IMR-90 (cell line): ENCODE data around the gene SYTL2. TPM values are rescaled to one million over a fixed set of nuclear protein-coding genes. Genes with fewer than 3 reads are reported as not detected.
A peak's percentile ranks its signal among the peaks of the same experiment; 100 is the strongest.

ENCODE experiments used
- ATAC-seq: fragments of 200-7000 bp; cut with Tn5 transposase; 2 replicates; pipeline ENCODE4 v1.9.1; 2020; ENCODE audit warnings: low read depth, mild to moderate bottlenecking, moderate library complexity
- BruUV-seq: library from RNA; stranded (reverse); fragments of 400-500 nt; replicated peaks from 2 replicates; lab custom pipeline; 2021; lab: Mats Ljungman, UMichigan
- CTCF ChIA-PET: fragments of 300-600 bp; formaldehyde crosslinking; extraction: SDS; loops from one replicate; lab custom pipeline; 2021; ENCODE audit warnings: antibody characterized with exemption; lab: Yijun Ruan, JAX
- POLR2A ChIA-PET: fragments of 300-600 bp; sonication (Branson Sonifier 250); formaldehyde crosslinking; loops from one replicate; lab custom pipeline; 2022; ENCODE audit warnings: antibody characterized with exemption; ENCODE audit not compliant: unreplicated experiment; lab: Charles Lee
- DNase-seq: peaks from one replicate; pipeline ENCODE4 v3.0.0; 2013
- H2AFZ ChIP-seq: replicated peaks from 2 replicates; pipeline ENCODE3; 2013; ENCODE audit warnings: low read length, mild to moderate bottlenecking; ENCODE audit not compliant: poor library complexity
- H2AK5ac ChIP-seq: 2 replicates; pipeline ENCODE4 v1.6.1; 2013; ENCODE audit warnings: low read depth, low read length, inconsistent platforms
- H2AK9ac ChIP-seq: replicated peaks from 2 replicates; pipeline ENCODE3; 2013; ENCODE audit warnings: mild to moderate bottlenecking, low read depth, low read length, moderate library complexity; ENCODE audit not compliant: poor library complexity
- H2BK120ac ChIP-seq: 2 replicates; pipeline ENCODE4 v1.6.1; 2013; ENCODE audit warnings: low read depth, low read length, inconsistent platforms
- H2BK15ac ChIP-seq: 3 replicates; pipeline ENCODE4 v1.6.1; 2013; ENCODE audit warnings: low read depth, low read length, inconsistent platforms
- H2BK20ac ChIP-seq: 2 replicates; pipeline ENCODE4 v1.6.1; 2013; ENCODE audit warnings: low read depth, mild to moderate bottlenecking, inconsistent platforms, low read length, moderate library complexity
- H2BK5ac ChIP-seq: 2 replicates; pipeline ENCODE4 v1.6.1; 2013; ENCODE audit warnings: mild to moderate bottlenecking, low read depth, low read length, inconsistent platforms; ENCODE audit not compliant: poor library complexity, severe bottlenecking
- H3K14ac ChIP-seq: replicated peaks from 2 replicates; pipeline ENCODE4 v1.6.1; 2013; ENCODE audit warnings: low read depth, low read length, inconsistent platforms
- H3K18ac ChIP-seq: 2 replicates; pipeline ENCODE4 v1.6.1; 2013; ENCODE audit warnings: low read depth, low read length, control low read depth
- H3K23ac ChIP-seq: 2 replicates; pipeline ENCODE4 v1.6.1; 2013; ENCODE audit warnings: low read depth, low read length, inconsistent platforms
- H3K27ac ChIP-seq: 2 replicates; pipeline ENCODE4 v1.5.1; 2013; ENCODE audit warnings: mild to moderate bottlenecking, control low read depth, low read length; ENCODE audit not compliant: insufficient read depth
- H3K27me3 ChIP-seq: 2 replicates; pipeline ENCODE4 v1.6.1; 2013; ENCODE audit warnings: low read length; ENCODE audit not compliant: control insufficient read depth, insufficient read depth
- H3K36me3 ChIP-seq: 2 replicates; pipeline ENCODE4 v1.6.1; 2013; ENCODE audit warnings: low read length, mixed read lengths; ENCODE audit not compliant: control insufficient read depth, insufficient read depth
- H3K4ac ChIP-seq: 2 replicates; pipeline ENCODE4 v1.6.1; 2013; ENCODE audit warnings: low read depth, low read length, inconsistent platforms
- H3K4me1 ChIP-seq: 2 replicates; pipeline ENCODE4 v1.6.1; 2013; ENCODE audit warnings: low read length, mixed read lengths; ENCODE audit not compliant: control insufficient read depth, insufficient read depth
- H3K4me2 ChIP-seq: 2 replicates; pipeline ENCODE4 v1.6.1; 2013; ENCODE audit warnings: low read depth, mild to moderate bottlenecking, control low read depth, low read length, moderate library complexity
- H3K4me3 ChIP-seq: 2 replicates; pipeline ENCODE4 v1.5.1; 2013; ENCODE audit warnings: low read depth, mild to moderate bottlenecking, control low read depth, low read length, moderate library complexity; ENCODE audit not compliant: insufficient read depth
- H3K56ac ChIP-seq: 2 replicates; pipeline ENCODE4 v1.6.1; 2013; ENCODE audit warnings: low read length, inconsistent platforms; ENCODE audit not compliant: insufficient read depth; ENCODE audit errors: extremely low read depth
- H3K79me1 ChIP-seq, 2 experiments: 2 replicates each; pipeline ENCODE4 v1.6.1; 2013; ENCODE audit warnings: low read length in 2 of 2, inconsistent platforms in 1 of 2, low read depth in 1 of 2
- H3K9ac ChIP-seq: 2 replicates; pipeline ENCODE4 v1.6.1; 2013; ENCODE audit warnings: low read depth, low read length, control low read depth
- H3K9me1 ChIP-seq: 2 replicates; pipeline ENCODE4 v1.6.1; 2013; ENCODE audit warnings: low read length, inconsistent platforms; ENCODE audit not compliant: insufficient read depth
- H3K9me3 ChIP-seq: 2 replicates; pipeline ENCODE4 v1.6.1; 2013; ENCODE audit warnings: low read length; ENCODE audit not compliant: control insufficient read depth, insufficient read depth
- H4K20me1 ChIP-seq: 2 replicates; pipeline ENCODE4 v1.6.1; 2013; ENCODE audit warnings: low read length, inconsistent platforms; ENCODE audit not compliant: insufficient read depth
- H4K5ac ChIP-seq: 2 replicates; pipeline ENCODE4 v1.6.1; 2013; ENCODE audit warnings: mild to moderate bottlenecking, low read depth, low read length, control low read depth
- H4K8ac ChIP-seq, 2 experiments: 2 replicates each; pipeline ENCODE4 v1.6.1; 2013; ENCODE audit warnings: low read depth in 2 of 2, low read length in 2 of 2, control low read depth in 1 of 2, inconsistent platforms in 1 of 2
- H4K91ac ChIP-seq: 2 replicates; pipeline ENCODE4 v1.6.1; 2013; ENCODE audit warnings: low read depth, low read length, inconsistent platforms; ENCODE audit not compliant: insufficient read depth
- CHD1 ChIP-seq: IDR thresholded peaks from 2 replicates; pipeline ENCODE4 v1.6.1; 2012; ENCODE audit warnings: low read depth, low read length, improper control_type of control experiment
- NFE2L2 ChIP-seq: fragments of 150-350 bp; IDR thresholded peaks from 2 replicates; pipeline ENCODE4 v1.6.1; 2016; ENCODE audit warnings: low read depth, mild to moderate bottlenecking, low read length
- WGBS, 2 experiments: methylation state at CpG; one replicate each; pipeline versions ENCODE4 v1.1.5 to v1.1.7; 2013; ENCODE audit warnings: missing lambda C conversion rate in 2 of 2; ENCODE audit not compliant: insufficient read length in 1 of 2; ENCODE audit errors: extremely low coverage in 2 of 2; 5-methylcytosine and 5-hydroxymethylcytosine counted together
- dilution Hi-C: fragments of 300-500 bp; cut with HindIII; formaldehyde crosslinking; loops from one replicate; pipeline ENCODE4 v1.14.3; 2018; ENCODE audit warnings: low sequenced_read_pairs; ENCODE audit not compliant: unreplicated experiment
- in situ Hi-C: fragments of 300-500 bp; cut with MboI; formaldehyde crosslinking; loops from 3 replicates; pipeline ENCODE4 v1.14.3; 2019; ENCODE audit warnings: low sequenced_read_pairs, inconsistent platforms, mixed read lengths
- intact Hi-C: fragments of 100-400 bp; cut with micrococcal nuclease; formaldehyde crosslinking; loops from 2 replicates; pipeline ENCODE4 v1.10.0; 2022
- polyA plus RNA-seq, 3 experiments: library from polyadenylated mRNA; depleted of rRNA; stranded (reverse); fragments of >200 nt; gene quantifications; 2 replicates each; pipeline ENCODE4 v1.2.3, GENCODE V29; 2012; ENCODE audit warnings: low replicate concordance in 1 of 3
- total RNA-seq: library from RNA; depleted of rRNA; stranded (reverse); fragments of >200 nt; gene quantifications from 2 replicates; pipeline ENCODE4 v1.2.3, GENCODE V29; 2012

The SYTL2 gene
- total and polyA plus RNA-seq, 2 of the 4 experiments (the other 2 are of a cell fraction) = 45.2 to 70.0 TPM

GRCh38 chr11:85762226-85762625 lies 48.7 kb downstream of the SYTL2 start:
- CTCF ChIA-PET = no interaction called here

More at GRCh38 chr11:85762226-85762625, 48.7 kb downstream of the SYTL2 start:
- Histone ChIP-seq H2BK120ac (peak overlapping the region; percentile 64; the same call in 1 of the 2 replicates), H3K4me3 (no peak overlapping the region), H4K91ac (0 out of 2 replicates have a peak overlapping the region, but pooled peaks have one; percentile 11), H3K4ac (peak overlapping the region; percentile 43), H3K56ac (no peak overlapping the region), H3K27me3 (no peaks in the 10 kb centered on the region), H4K5ac (peak overlapping the region; percentile 46; the same call in 1 of the 2 replicates), H3K36me3 (peaks cover 6% of the 10 kb centered on the region; the same call in 1 of the 2 replicates), H3K27ac (no peak overlapping the region), H3K4me1 (peaks cover 15% of the 10 kb centered on the region), H2AK9ac (no peak overlapping the region), H3K14ac (peak overlapping the region; percentile 55; the same call in 1 of the 2 replicates), H2AK5ac (0 out of 2 replicates have a peak overlapping the region, but pooled peaks have one; percentile 38), H3K9me3 (no peaks in the 10 kb centered on the region), H2BK20ac (no peak overlapping the region), H4K8ac (peak overlapping the region in 1 of 2 experiments; percentile 23; a peak in 1 of 4 replicates), H3K4me2 (no peak overlapping the region), H3K9me1 (peaks cover 13% of the 10 kb centered on the region; the same call in 1 of the 2 replicates), H3K23ac (no peak overlapping the region), H2BK5ac (no peak overlapping the region), H3K18ac (peak overlapping the region; percentile 20; the same call in 1 of the 2 replicates), H3K79me1 (peaks cover 18 to 19% of the 10 kb centered on the region in 2 experiments; a peak in 3 of 4 replicates), H4K20me1 (no peaks in the 10 kb centered on the region), H3K9ac (no peak overlapping the region), H2BK15ac (peak overlapping the region; percentile 37; the same call in 1 of the 3 replicates), H2AFZ (no peak overlapping the region)
- ATAC-seq = no peak
- POLR2A ChIA-PET = no interaction called here
- dilution Hi-C loops (no loop called here), intact Hi-C loops (no loop called here), in situ Hi-C loops (no loop called here)
- TF ChIP-seq CHD1 (no peak), NFE2L2 (peak; percentile 30; the same call in 1 of the 2 replicates)
- no CpG with 5 or more reads among the region's 1 CpG for WGBS, 2 experiments
- BruUV-seq = no TSS peak
- DNase-seq = no peak
